Testis (tissue), 3 donors: ENCODE data around the gene FKBP1B. TPM values are rescaled to one million over a fixed set of nuclear protein-coding genes. Genes with fewer than 3 reads are reported as not detected.

ENCODE experiments used
- DNase-seq: peaks from one replicate; pipeline ENCODE4 v3.0.0-alpha.2; 2019
- H3K27ac ChIP-seq, 2 donors: fragments of 200-600 bp; sonication (generic); one replicate each; pipeline ENCODE4 v1.5.1; 2019
- H3K27me3 ChIP-seq: fragments of 200-600 bp; sonication (generic); one replicate; pipeline ENCODE4 v1.5.1; 2019
- H3K36me3 ChIP-seq: fragments of 200-600 bp; sonication (generic); one replicate; pipeline ENCODE4 v1.5.1; 2017; ENCODE audit warnings: low read depth; ENCODE audit errors: missing control alignments
- H3K4me1 ChIP-seq: fragments of 200-600 bp; sonication (generic); one replicate; pipeline ENCODE4 v1.5.1; 2019
- H3K4me3 ChIP-seq, 2 donors: fragments of 200-600 bp; sonication (generic); one replicate each; pipeline ENCODE4 v1.5.1; 2017 to 2019
- H3K9me3 ChIP-seq: fragments of 200-600 bp; sonication (generic); one replicate; pipeline ENCODE4 v1.5.1; 2017
- CTCF ChIP-seq, 3 experiments: fragments of 450-650 bp in 2 of 3; fragments of 200-600 bp in 1 of 3; sonication (generic) in 1 of 3; IDR thresholded peaks; one replicate each; pipeline ENCODE4 v1.5.1; 2016 to 2019; ENCODE audit warnings: antibody characterized with exemption in 3 of 3, mild to moderate bottlenecking in 2 of 3, moderate library complexity in 1 of 3
- POLR2A ChIP-seq: fragments of 450-650 bp; IDR thresholded peaks from one replicate; pipeline ENCODE4 v1.6.1; 2017; ENCODE audit warnings: antibody characterized with exemption, mild to moderate bottlenecking, moderate library complexity
- WGBS, 2 donors: methylation state at CpG; one replicate each; pipeline ENCODE4 v1.1.5; 2018; 5-methylcytosine and 5-hydroxymethylcytosine counted together
- intact Hi-C: fragments of 100-400 bp; cut with DNase I; formaldehyde crosslinking; loops from one replicate; pipeline ENCODE4 v1.15.1; 2023; ENCODE audit warnings: low total_unique reads
- polyA plus RNA-seq: library from polyadenylated mRNA; stranded (reverse); fragments of 350-450 nt; fragmentation: Illumina TruSeq; extraction: RNeasy Lipid Tissue Mini Kit (QIAGEN cat#74804); gene quantifications from one replicate; pipeline ENCODE4 v1.2.3, GENCODE V29; 2014; ENCODE audit warnings: low read depth, low replicate concordance; ENCODE audit not compliant: insufficient read depth
- total RNA-seq, 2 donors: library from RNA; depleted of rRNA; stranded (reverse); fragments of >200 nt; gene quantifications; one replicate each; pipeline ENCODE4 v1.2.3, GENCODE V29; 2016

FKBP1B gene
- total and polyA plus RNA-seq, 3 donors from 2014 or later = 2.7 to 3.6 (median 3.0) TPM

GRCh38 chr2:24050041-24050979, 769 bp downstream of the FKBP1B start:
- H3K4me3 ChIP-seq = peak overlapping the region; percentile 69 to 73
- peaks cover 4% of the 10 kb centered on the region for H3K4me1 ChIP-seq
- no peaks in the 10 kb centered on the region for H3K9me3 ChIP-seq
- no peak overlapping the region for H3K27ac ChIP-seq
- TF ChIP-seq CTCF (IDR thresholded peaks at IDR 0.05) = no peak
- TF ChIP-seq POLR2A = no peak
- WGBS, 2 donors = 2 to 3% methylated on average over 28 to 47 of the region's 47 CpGs
- intact Hi-C loops = no loop called here
- no peaks in the 10 kb centered on the region for H3K36me3 ChIP-seq
- DNase-seq = peak; percentile 30
- H3K27me3 ChIP-seq = no peaks in the 10 kb centered on the region

GRCh38 chr2:24051833-24052232, 2.3 kb downstream of the FKBP1B start:
- no peak for TF ChIP-seq POLR2A
- TF ChIP-seq CTCF (IDR thresholded peaks at IDR 0.05) = no peak
- Histone ChIP-seq H3K36me3 (no peaks in the 10 kb centered on the region), H3K9me3 (no peaks in the 10 kb centered on the region), H3K4me1 (peaks cover 4% of the 10 kb centered on the region), H3K27ac (no peak overlapping the region), H3K27me3 (no peaks in the 10 kb centered on the region), H3K4me3 (no peak overlapping the region)
- 88 to 91% methylated on average over 8 of the region's 8 CpGs for WGBS, 2 donors
- no peak for DNase-seq
- intact Hi-C loops = no loop called here

- intact Hi-C loops = no loop called here
- H3K27me3 ChIP-seq = no peaks in the 10 kb centered on the region
- no peaks in the 10 kb centered on the region for H3K36me3 ChIP-seq
- TF ChIP-seq CTCF (IDR thresholded peaks at IDR 0.05) (no peak), POLR2A (no peak)
- no peak overlapping the region for H3K4me3 ChIP-seq
- no peak overlapping the region for H3K27ac ChIP-seq
- no peak for DNase-seq
- WGBS, 2 donors = 93 to 100% methylated on average over 1 of the region's 1 CpG
- H3K9me3 ChIP-seq = no peaks in the 10 kb centered on the region
- H3K4me1 ChIP-seq = peaks cover 4% of the 10 kb centered on the region
Observed at GRCh38 chr2:24052951-24053350, 3.4 kb downstream of the FKBP1B start.

- WGBS, 2 donors = 85 to 86% methylated on average over 8 of the region's 8 CpGs
- Histone ChIP-seq H3K36me3 (no peaks in the 10 kb centered on the region), H3K27ac (no peak overlapping the region), H3K27me3 (no peaks in the 10 kb centered on the region), H3K4me3 (no peak overlapping the region), H3K4me1 (no peaks in the 10 kb centered on the region), H3K9me3 (no peaks in the 10 kb centered on the region)
- no peak for DNase-seq
- intact Hi-C loops = no loop called here
- TF ChIP-seq CTCF (IDR thresholded peaks at IDR 0.05) (no peak), POLR2A (no peak)
Observed at GRCh38 chr2:24054366-24055010, 4.9 kb downstream of the FKBP1B start.
